SKM-1 (cell line): ENCODE data around the gene UGT1A9.

ENCODE experiments used
- DNase-seq: peaks from one replicate; lab custom pipeline; 2025; ENCODE audit not compliant: unreplicated experiment; lab: John Stamatoyannopoulos, UW

Gene UGT1A9

GRCh38 chr2:233758141-233758540 lies 86.4 kb downstream of the UGT1A9 start:
- DNase-seq, result no peak

- no peak for DNase-seq
These were observed 87.2 kb downstream of the UGT1A9 start for GRCh38 chr2:233758849-233759248.

- no peak for DNase-seq
These were observed 88.3 kb downstream of the UGT1A9 start, which contains the start of gene UGT1A1 for GRCh38 chr2:233760043-233760442. Gene UGT1A1, plus strand, starts transcription at chr2:233760270. Its CDS starts 18 bp downstream, at chr2:233760288.

GRCh38 chr2:233761040-233761769 lies 89.5 kb downstream of the UGT1A9 start:
- no peak for DNase-seq

GRCh38 chr2:233764264-233764663 lies 92.6 kb downstream of the UGT1A9 start:
- DNase-seq, result no peak

- DNase-seq, result no peak
These were observed 93.1 kb downstream of the UGT1A9 start for GRCh38 chr2:233764761-233765160.

GRCh38 chr2:233766416-233766815 lies 94.7 kb downstream of the UGT1A9 start:
- no peak for DNase-seq

GRCh38 chr2:233768076-233768475 lies 96.4 kb downstream of the UGT1A9 start:
- no peak for DNase-seq

- DNase-seq, result no peak
These were observed 97.6 kb downstream of the UGT1A9 start for GRCh38 chr2:233769260-233769659.

- no peak for DNase-seq
These were observed 100.5 kb downstream of the UGT1A9 start for GRCh38 chr2:233772153-233772552.

- DNase-seq, result no peak
These were observed 100.9 kb downstream of the UGT1A9 start for GRCh38 chr2:233772583-233772982.

GRCh38 chr2:233773854-233774253 lies 102.2 kb downstream of the UGT1A9 start:
- no peak for DNase-seq

- no peak for DNase-seq
These were observed 103.7 kb downstream of the UGT1A9 start for GRCh38 chr2:233775414-233775813.

- no peak for DNase-seq
These were observed 106.3 kb downstream of the UGT1A9 start, which contains the start of gene MROH2A for GRCh38 chr2:233778030-233778429. Gene MROH2A, plus strand, starts transcription at chr2:233778330. Its CDS starts 1,029 bp downstream, at chr2:233779359.

- DNase-seq, result no peak
These were observed 108.0 kb downstream of the UGT1A9 start for GRCh38 chr2:233779722-233780121.

- DNase-seq, result no peak
These were observed 109.1 kb downstream of the UGT1A9 start for GRCh38 chr2:233780771-233781170.

GRCh38 chr2:233789554-233789953 lies 117.9 kb downstream of the UGT1A9 start:
- no peak for DNase-seq

GRCh38 chr2:233791151-233791882 lies 119.6 kb downstream of the UGT1A9 start:
- no peak for DNase-seq

GRCh38 chr2:233791883-233792329 lies 120.2 kb downstream of the UGT1A9 start:
- DNase-seq, result no peak

- no peak for DNase-seq
These were observed 121.0 kb downstream of the UGT1A9 start for GRCh38 chr2:233792720-233793119.

GRCh38 chr2:233793465-233794127 lies 121.9 kb downstream of the UGT1A9 start:
- no peak for DNase-seq
